22Rv1 (cell line): ENCODE measurements around the gene SPP1.

Source experiments
- CTCF ChIP-seq: fragments of 450-650 bp; IDR thresholded peaks from 2 replicates; pipeline ENCODE4 v1.5.1; 2017; ENCODE audit warnings: mild to moderate bottlenecking
- ZFX ChIP-seq: fragments of 450-650 bp; IDR thresholded peaks from 2 replicates; pipeline ENCODE4 v1.6.1; 2017; ENCODE audit warnings: antibody characterized with exemption, borderline replicate concordance

DNA sequence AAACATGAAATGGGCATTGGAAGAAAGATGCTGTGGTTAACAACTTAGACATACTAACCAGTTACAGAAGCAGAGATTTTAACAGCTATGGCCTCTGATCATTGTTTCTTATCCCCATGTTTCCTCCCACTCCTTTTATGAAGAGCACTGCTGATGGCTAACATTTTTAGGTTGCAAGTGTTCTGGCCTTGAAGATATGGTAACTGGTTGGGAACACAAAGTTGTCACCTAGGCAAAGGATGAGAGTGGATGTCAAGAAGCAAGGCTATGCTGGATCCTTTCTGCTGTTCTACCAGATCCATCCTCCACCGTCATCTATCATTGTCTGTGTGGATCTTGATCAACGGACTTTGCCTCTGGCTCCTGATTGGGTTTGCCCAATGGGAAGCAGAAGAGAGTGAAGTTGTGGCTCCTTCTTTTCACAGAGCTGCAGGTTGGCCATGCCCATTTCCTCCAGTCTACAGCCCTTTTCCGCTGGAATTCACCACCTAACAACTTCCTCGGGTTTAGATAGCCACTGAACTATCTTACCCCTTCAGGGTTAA lies 48.9 kb upstream of the SPP1 start:
- TF ChIP-seq CTCF (no peak), ZFX (no peak)
